Left forelimb (tissue), 1 donor: ENCODE results near the gene TMEM255A.
"Not testable (repeated sequence)": the region's sequence is repeated elsewhere in the genome, so short reads cannot be mapped to it uniquely, and the experiment has no call there.

ENCODE experiments used
- DNase-seq: peaks from one replicate; pipeline ENCODE4 v3.0.0-alpha.2; 2018; ENCODE audit warnings: low spot score

The TMEM255A gene

DNA sequence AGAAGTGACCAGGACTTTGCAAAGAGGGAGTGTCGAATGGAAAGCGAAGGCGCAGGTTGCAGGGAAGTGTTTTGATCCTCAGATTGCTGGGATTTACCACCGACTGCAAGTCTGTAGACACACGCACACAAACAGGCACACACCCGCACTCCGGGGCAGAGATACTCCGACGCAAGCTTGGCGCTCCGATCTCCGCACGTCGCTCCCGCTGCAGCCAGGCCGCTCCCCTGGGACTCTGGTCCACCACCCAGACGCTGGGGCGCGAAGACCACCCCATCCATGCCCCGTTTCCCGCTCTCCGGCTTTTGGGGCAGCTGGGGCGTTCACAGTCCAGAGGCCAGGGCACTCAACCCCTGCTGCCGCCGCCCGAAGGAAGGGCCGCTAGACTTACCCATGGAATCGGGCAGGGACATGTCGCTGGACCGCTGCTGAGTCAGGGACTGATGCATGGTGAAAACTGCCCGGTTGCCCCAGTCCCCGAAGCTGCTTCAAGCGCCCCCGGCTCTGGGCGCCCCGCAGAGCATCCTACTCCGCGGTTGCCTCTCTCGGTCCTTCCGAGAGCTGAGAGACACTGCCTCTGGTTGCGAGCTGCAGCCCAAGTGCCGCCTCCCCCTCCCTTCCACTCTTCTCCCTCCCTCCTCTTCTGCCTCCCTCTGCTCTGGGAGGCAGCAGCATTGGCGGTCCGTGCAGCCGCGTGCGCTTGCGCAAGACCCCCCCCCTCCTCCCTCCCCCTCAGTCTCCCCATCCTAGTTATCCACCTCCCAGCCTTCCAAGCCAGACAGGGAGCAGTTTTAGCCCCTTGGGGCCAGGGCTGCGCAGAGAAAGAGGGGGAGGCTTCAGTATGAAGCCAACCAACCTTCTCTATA is at the start of gene TMEM255A:
TSS of gene TMEM255A (minus strand) at position 601 of the 866 bp plus-strand sequence. CDS start at position 449, 152 bp downstream.
- DNase-seq = no peak

DNA sequence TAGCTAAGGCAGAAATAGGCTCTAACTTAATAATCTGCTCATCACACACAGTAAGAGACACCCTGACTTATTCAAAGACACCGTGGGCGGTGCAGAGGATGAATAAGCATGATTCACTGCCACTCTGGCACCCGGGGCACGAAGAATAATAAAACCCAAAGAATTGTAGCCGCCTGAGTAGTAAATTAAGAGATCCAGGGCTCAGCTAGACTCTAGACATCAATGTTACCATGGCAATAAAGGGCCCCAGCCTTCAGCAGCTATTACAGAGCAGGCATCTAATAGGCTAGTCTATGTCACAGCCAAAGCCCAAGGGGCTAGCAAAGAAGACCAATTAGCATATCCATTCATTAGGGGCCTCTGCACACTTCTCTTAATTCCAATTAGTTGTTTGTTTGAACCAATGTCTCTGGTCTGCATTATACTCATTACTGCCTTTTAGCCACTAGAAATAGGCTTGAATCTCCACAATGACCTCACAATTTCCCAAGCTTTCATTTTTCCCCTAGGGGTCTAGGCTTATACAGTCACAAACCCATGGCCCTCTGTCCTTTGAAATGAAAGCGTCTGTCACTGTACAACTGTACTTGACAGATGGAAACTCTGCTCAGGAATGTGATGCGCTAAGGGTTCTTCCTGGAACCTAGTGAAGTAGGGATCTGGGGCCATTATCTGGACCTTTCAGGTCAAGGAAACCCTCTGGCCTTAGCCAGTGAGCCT is 47.6 kb upstream of the TMEM255A start:
- no peak for DNase-seq

GRCh38 chrX:120357186-120357585 is 45.9 kb upstream of the TMEM255A start:
- DNase-seq = no peak

GRCh38 chrX:120356084-120356483 is 44.8 kb upstream of the TMEM255A start:
- no peak for DNase-seq

DNA sequence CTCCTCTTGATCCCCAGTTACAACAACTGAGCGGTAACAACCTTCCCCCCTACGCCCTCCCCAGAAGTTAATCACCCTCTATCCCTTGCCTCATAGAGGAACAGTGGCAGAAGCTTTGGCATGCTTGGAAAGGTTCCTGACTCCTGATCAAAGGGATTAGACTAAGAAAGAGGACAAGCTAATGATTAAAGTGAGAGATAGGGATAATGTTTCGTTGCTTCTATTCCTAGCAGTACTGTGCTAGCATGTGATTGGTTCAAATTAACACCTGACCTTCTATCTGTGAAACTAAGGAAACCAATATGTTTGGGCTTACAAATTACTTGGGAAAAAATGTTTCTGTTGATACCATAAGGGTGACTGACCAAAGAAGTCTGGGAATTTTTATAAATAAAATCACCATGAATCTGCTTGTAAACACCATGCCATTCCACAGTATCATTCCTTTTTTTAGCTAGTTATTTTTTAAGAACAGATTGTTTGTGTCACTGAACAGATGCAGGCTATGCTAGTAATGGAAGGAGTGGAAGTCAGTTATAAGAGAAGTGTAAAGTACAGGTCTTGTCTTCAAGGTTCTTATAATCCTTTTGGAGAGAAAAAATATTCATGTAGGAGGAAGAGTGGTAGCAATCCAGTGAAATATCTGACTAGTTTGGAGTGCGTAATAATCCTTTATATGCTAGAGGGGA is 39.3 kb upstream of the TMEM255A start:
- no peak for DNase-seq

DNA sequence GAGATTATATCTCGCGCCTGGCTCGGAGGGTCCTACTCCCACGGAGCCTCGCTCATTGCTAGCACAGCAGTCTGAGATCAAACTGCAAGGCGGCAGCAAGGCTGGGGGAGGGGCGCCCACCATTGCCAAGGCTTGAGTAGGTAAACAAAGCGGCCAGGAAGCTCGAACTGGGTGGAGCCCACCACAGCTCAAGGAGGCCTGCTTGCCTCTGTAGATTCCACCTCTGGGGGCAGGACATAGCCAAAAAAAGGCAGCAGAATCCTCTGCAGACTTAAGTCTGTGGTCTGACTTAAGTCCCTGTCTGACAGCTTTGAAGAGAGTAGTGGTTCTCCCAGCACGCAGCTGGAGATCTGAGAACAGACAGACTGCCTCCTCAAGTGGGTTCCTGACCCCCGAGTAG is 33.3 kb upstream of the TMEM255A start:
- DNase-seq = not testable (repeated sequence)

GRCh38 chrX:120336899-120337298 is 25.6 kb upstream of the TMEM255A start:
- DNase-seq = no peak

GRCh38 chrX:120335289-120335688 is 24.0 kb upstream of the TMEM255A start:
- no peak for DNase-seq

DNA sequence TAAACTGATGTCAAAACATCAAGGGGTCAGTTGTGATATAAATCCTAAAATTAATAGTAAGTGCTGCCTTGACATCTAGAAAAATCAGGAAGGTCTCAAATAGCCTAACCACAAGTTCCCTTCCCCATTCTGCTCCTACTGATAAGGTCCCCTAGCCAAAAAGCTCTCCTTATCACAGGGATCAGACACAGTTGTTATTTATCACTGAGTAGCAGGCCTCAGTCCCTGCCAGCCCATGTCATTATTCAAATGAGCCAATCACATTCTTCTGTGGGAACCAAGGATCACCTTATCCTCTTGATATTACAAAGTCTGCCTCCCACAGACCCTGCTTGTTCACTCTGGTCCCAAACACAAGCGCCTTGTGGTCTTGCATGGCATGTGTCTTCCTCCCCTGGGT is 23.3 kb upstream of the TMEM255A start:
- DNase-seq = no peak

DNA sequence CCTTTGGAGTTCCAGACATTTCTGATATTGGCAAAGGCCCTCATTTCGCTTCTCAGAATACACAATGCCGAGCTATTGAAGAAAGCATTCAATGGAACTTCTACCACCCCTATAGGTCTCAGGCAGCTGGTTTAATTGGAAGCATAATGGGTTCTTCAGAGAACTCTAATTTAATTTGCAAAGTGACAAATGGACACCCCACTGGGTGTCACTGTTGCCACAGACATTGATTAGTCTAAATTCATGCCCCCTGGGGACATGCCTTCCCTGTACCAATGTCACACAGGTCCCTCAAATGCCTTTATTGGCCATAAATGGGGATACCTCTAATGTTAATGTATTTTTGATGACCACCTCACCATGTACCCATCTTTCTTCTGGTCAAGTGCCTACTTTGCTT is 22.9 kb upstream of the TMEM255A start:
- no peak for DNase-seq

- no peak for DNase-seq
Observed at GRCh38 chrX:120332394-120332793, 21.1 kb upstream of the TMEM255A start.

DNA sequence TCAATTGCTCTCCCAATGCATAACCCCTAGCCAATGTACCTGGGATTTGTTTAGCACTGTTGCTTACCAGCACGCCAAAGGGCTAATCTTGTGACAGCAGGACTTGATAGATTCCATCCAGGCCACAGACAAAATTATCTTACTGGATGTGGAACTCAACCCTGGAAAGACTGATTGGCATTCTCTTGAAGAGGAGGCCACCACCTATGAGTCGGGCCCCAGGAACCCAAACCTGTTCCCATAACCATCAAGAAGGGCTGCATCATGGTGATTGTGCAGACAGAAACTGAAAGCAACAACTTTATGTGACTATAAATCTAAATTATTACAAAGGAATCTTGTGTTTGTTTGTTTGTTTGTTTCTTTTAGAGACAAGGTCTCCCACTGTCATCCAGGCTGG is 19.9 kb upstream of the TMEM255A start:
- DNase-seq = no peak

- no peak for DNase-seq
Observed at GRCh38 chrX:120321520-120322281, 10.4 kb upstream of the TMEM255A start.

GRCh38 chrX:120318411-120318810 is 7.2 kb upstream of the TMEM255A start:
- no peak for DNase-seq

- no peak for DNase-seq
Observed at GRCh38 chrX:120316587-120317283, 5.5 kb upstream of the TMEM255A start.

GRCh38 chrX:120315776-120316175 is 4.5 kb upstream of the TMEM255A start:
- DNase-seq = no peak

DNA sequence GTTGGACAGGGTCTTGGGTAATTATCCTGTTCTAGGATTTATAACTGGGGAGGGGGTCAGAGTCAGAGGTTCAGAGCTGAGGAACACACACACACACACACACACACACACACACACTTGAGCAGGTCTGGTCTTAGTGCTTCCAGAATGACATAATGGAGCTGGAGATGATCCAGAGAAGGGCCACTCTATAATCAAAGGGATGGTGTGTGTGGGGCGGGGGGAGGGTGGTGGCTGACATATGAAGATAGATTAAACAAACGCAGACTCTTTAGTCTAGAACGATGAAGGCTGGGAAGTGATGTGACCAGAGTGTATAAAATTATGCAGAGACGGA is 434 bp upstream of the TMEM255A start:
- no peak for DNase-seq

DNA sequence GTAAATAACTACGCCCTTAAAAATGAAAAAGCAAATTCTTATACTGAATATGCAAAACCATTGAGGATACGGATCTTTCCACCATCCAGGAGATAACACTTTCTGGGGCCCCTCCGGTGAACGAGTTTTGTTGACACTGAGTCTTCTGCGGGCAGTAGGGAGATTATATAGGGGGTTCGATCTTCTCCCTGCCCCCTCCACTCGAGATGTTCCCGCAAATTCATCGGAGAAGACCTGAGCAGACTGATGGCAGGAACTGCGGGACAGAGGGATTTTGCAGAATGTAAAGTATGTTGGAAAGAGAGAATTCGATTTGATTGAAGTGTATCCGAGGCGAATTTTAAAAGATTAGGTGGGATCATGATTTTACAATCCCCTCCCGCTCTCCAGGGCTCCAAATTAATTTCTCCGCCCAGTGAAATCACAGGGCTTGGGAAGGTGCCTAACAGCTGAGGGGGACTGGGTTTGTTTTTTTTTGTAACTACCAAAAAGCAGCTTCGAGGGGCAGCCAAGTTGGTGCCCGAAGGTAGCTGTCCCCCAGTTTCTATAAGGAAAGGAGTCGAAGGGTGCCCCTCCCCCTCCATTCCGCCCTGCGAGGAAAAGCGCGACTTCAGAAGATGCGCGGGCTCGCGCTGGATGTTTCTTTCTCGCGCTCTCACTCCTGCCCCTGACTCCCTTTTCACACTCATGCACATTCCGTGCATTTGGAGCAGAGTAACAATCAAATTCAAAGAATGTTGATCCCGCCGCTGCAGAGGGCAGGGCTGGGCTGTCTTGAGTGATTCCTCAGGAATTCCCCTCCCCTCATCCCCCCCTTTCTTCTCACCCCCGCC is 1.2 kb downstream of the TMEM255A start:
- DNase-seq = no peak

DNA sequence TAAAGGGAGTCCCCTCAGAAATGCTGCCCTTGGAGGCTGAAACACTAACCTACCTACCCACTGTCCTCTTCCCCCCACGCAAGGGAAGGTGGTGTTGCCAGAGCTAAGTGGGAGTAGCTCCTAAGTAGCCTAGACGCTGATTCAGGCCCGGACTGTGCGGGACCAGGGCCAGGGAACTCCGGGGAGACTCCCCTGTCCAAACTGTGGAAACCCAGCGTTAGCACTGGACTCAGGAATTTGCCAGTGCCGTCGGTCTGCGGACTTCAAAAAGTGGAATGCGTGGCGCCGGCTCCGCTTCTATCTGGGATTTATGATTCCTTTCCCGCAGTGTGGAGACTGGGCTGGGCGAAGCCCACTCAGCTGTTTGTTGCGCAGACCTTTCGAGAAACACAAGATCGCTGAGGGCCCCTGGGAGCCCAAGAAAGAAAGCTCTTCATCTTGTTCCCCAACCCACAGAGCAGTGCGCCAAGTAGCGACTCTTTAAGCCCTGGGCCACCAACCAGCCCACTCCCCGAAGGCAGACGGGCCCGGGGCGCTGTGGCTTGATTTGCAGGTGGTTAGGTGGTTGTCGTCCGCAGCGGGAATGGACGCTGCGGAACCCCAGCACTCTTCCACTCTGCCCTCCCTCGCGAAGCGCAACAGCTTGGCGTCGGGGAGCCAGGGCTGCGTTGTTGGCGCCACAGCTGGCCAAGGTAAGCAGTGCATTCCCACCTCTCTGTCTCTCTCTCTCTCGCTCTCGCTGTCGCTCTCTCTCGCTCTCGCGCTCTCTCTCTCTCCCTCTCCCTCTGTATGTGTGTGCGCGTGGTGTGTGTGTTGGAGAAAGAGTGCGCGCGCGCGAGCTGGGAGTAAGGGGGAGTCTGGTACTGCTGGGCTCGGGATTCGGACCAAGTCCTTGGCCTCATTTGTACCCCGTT is 2.0 kb downstream of the TMEM255A start:
- DNase-seq = peak; percentile 69
